ENCODE measurements around the gene BBS7. TPM values are rescaled to one million over a fixed set of nuclear protein-coding genes. Genes with fewer than 3 reads are reported as not detected.

Gene BBS7
- total and polyA plus RNA-seq, 10 of the 15 experiments (the other 5 are each of a cell fraction or from before 2014, with no cell fraction given), result 5.2 to 15.2 (median 9.0) TPM

GRCh38 chr4:121800638-121800960, 69.7 kb downstream of the BBS7 start:
- in situ Hi-C loops (cut with MboI), result no loop called here
- H3K4me3 ChIP-seq, result peak overlapping the region; percentile 79
- peaks cover 38% of the 10 kb centered on the region for H3K79me2 ChIP-seq (ENCODE audit: control insufficient read depth, insufficient read depth, low read length)
- no peak for FAIRE-seq
- ChIA-PET SMC1A (ENCODE audit: uncharacterized antibody, unreplicated experiment) (interaction anchor here (0.9 to 3.5 kb wide), 4 partner anchors 10 to 23 kb away, joined by 3 to 34 read pairs (median 8); no protein-coding TSS in a partner anchor), CTCF (interaction anchor here (0.9 to 1.9 kb wide), 4 partner anchors 13 to 59 kb away, joined by 3 to 7 read pairs (median 5); partner anchors contain the start of gene CCNA2), RAD21 (ENCODE audit: unreplicated experiment) (interaction anchor here (1.7 to 3.3 kb wide), 3 partner anchors 23 to 69 kb away, joined by 3 to 28 read pairs (median 8); partner anchors contain the start of genes BBS7 and CCNA2), POLR2A (interaction anchor here (1.0 to 3.6 kb wide), 9 partner anchors 13 to 104 kb away, joined by 3 to 19 read pairs (median 5); partner anchors contain the start of gene ANXA5)
- peaks cover 24% of the 10 kb centered on the region for H3K4me1 ChIP-seq (ENCODE audit: control insufficient read depth, insufficient read depth, low read length)
- H3K36me3 ChIP-seq (ENCODE audit: control insufficient read depth in 2 of 2, insufficient read depth in 2 of 2, low read length in 1 of 2), result peaks cover 0 to 12% of the 10 kb centered on the region in 2 experiments; a peak in 1 of 4 replicates
- H3K4me2 ChIP-seq (ENCODE audit: control insufficient read depth, insufficient read depth), result peak overlapping the region; percentile 76
- peak; percentile 53 for ATAC-seq
- no peaks in the 10 kb centered on the region for H3K27me3 ChIP-seq (replicated peaks in 1 of 2; ENCODE audit: control insufficient read depth in 2 of 2, insufficient read depth in 2 of 2, low read length in 1 of 2)
- H4K20me1 ChIP-seq (ENCODE audit: control insufficient read depth, insufficient read depth), result no peaks in the 10 kb centered on the region
- TF ChIP-seq MLLT1 (IDR thresholded peaks at IDR 0.05) (peak; percentile 91), BMI1 (IDR thresholded peaks at IDR 0.05; ENCODE audit: borderline replicate concordance) (0 out of 2 replicates have a peak, but pooled peaks have one; percentile 27), LARP7 (IDR thresholded peaks at IDR 0.05) (no peak), ZNF217 (IDR thresholded peaks at IDR 0.05) (0 out of 2 replicates have a peak, but pooled peaks have one; percentile 19)
- DNase-seq (ENCODE audit: low read depth, low spot score), result no peak
- peak overlapping the region; percentile 94 for H3K27ac ChIP-seq (ENCODE audit: control insufficient read depth, insufficient read depth)
- TSS peak; percentile 99 for BruUV-seq (replicated peaks)
- peak overlapping the region; percentile 97 for H2AFZ ChIP-seq (ENCODE audit: control insufficient read depth, low read depth, low read length)
- intact Hi-C loops (cut with micrococcal nuclease; ENCODE audit: unreplicated experiment), result no loop called here
- H3K9ac ChIP-seq (ENCODE audit: control insufficient read depth, insufficient read depth, low read length), result peak overlapping the region; percentile 96
- 0% methylated on average over 8 of the region's 8 CpGs for WGBS (ENCODE audit: insufficient coverage, insufficient replicate concordance, low lambda C conversion rate, missing lambda C conversion rate)
- no peaks in the 10 kb centered on the region for H3K9me3 ChIP-seq (replicated peaks; ENCODE audit: control insufficient read depth, insufficient read depth, low read length)
